ENCODE measurements around the gene DENND1A. TPM values are rescaled to one million over a fixed set of nuclear protein-coding genes. Genes with fewer than 3 reads are reported as not detected.

Gene DENND1A
- total and polyA plus RNA-seq, 9 donors = 9.3 to 16.0 (median 13.8) TPM

DNA sequence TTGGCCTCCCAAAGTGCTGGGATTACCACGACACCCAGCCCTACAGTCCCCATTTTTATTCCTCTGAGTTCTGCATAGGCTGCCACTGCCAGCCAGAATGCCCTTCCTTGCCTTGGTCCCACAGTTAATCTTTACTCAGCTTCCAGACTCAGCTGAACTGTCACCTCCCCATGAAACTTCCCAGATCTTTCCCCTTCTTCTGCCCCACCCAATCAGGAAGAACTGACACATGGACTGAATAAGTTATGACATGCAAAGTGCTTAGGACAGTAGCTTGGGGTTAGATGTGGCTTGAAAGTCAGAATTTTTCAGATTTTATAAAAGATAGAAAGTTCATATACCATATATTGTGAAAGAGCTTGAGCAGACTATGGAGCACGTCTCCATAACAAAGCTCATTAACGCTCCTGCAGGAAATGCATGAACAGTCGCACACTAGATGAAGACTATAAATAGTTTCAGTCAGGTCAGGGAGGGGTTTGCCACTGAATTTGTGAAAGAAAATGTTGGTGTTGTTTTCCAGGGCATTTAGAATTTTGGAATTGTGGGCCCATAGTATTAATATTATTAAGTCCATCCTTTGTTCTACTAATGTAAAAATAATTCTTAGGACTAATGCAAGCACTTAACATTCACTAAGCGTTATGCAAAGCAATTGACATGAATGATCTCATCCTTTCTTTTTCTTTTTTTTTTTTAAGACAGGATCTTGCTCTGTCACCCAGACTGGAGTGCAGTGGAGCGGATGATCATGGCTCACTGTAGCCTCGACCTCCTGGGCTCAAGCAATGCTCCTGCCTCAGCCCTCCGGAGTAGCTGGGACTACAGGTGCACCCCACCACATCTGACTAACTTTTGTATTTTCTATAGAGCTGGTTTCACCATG is 36.1 kb upstream of the DENND1A start:
- Histone ChIP-seq H3K9me3 (replicated peaks; ENCODE audit: control insufficient read depth, low read depth, low read length) (no peaks in the 10 kb centered on the region), H3K4me3 (ENCODE audit: low read length) (no peak overlapping the region), H3K4me1 (ENCODE audit: control insufficient read depth, insufficient read depth, low read length) (no peaks in the 10 kb centered on the region), H3K27me3 (ENCODE audit: control insufficient read depth, insufficient read depth, low read length) (peaks cover 17% of the 10 kb centered on the region), H3K27ac (ENCODE audit: low read length) (no peak overlapping the region), H3K36me3 (ENCODE audit: control insufficient read depth, insufficient read depth, low read length) (no peaks in the 10 kb centered on the region)
- DNase-seq = no peak
- 74% methylated on average over 2 of the region's 8 CpGs for WGBS (ENCODE audit: insufficient coverage)

- no peak overlapping the region for H3K4me3 ChIP-seq (ENCODE audit: low read length)
- no peaks in the 10 kb centered on the region for H3K36me3 ChIP-seq (ENCODE audit: control insufficient read depth, insufficient read depth, low read length)
- H3K27me3 ChIP-seq (ENCODE audit: control insufficient read depth, insufficient read depth, low read length) = peaks cover 11% of the 10 kb centered on the region
- H3K4me1 ChIP-seq (ENCODE audit: control insufficient read depth, insufficient read depth, low read length) = no peaks in the 10 kb centered on the region
- H3K27ac ChIP-seq (ENCODE audit: low read length) = no peak overlapping the region
- no peaks in the 10 kb centered on the region for H3K9me3 ChIP-seq (replicated peaks; ENCODE audit: control insufficient read depth, low read depth, low read length)
- DNase-seq = no peak
- 53% methylated on average over 12 of the region's 12 CpGs for WGBS (ENCODE audit: insufficient coverage)
Measured at GRCh38 chr9:123964761-123965160, 34.8 kb upstream of the DENND1A start.

DNA sequence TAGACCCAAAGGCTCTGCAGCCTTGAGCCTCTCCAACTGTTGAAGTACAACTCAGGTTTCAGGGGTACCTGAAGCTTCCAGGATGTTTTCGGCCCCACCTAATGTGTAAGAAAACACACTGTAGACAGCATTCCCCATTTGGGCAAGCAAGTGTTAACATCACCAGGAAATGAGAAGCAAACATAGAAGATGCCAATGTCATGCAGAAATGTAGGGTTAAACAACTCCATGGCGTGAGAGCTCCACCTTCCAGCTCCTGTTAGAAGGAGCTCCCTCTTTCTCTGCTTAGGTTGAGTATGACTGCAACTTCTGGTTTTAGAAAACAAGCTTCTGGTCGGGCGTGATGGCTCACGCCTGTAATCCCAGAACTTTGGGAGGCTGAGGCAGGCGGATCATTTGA is 31.0 kb upstream of the DENND1A start:
- WGBS (ENCODE audit: insufficient coverage) = 41% methylated on average over 5 of the region's 6 CpGs
- no peaks in the 10 kb centered on the region for H3K36me3 ChIP-seq (ENCODE audit: control insufficient read depth, insufficient read depth, low read length)
- no peaks in the 10 kb centered on the region for H3K9me3 ChIP-seq (replicated peaks; ENCODE audit: control insufficient read depth, low read depth, low read length)
- H3K27me3 ChIP-seq (ENCODE audit: control insufficient read depth, insufficient read depth, low read length) = peaks cover 16% of the 10 kb centered on the region
- no peaks in the 10 kb centered on the region for H3K4me1 ChIP-seq (ENCODE audit: control insufficient read depth, insufficient read depth, low read length)
- no peak for DNase-seq
- no peak overlapping the region for H3K27ac ChIP-seq (ENCODE audit: low read length)
- H3K4me3 ChIP-seq (ENCODE audit: low read length) = no peak overlapping the region

GRCh38 chr9:123960366-123960765 is 30.4 kb upstream of the DENND1A start:
- no CpG with 5 or more reads among the region's 5 CpGs for WGBS (ENCODE audit: insufficient coverage)
- H3K27me3 ChIP-seq (ENCODE audit: control insufficient read depth, insufficient read depth, low read length) = peaks cover 16% of the 10 kb centered on the region
- no peak for DNase-seq
- no peaks in the 10 kb centered on the region for H3K36me3 ChIP-seq (ENCODE audit: control insufficient read depth, insufficient read depth, low read length)
- no peaks in the 10 kb centered on the region for H3K9me3 ChIP-seq (replicated peaks; ENCODE audit: control insufficient read depth, low read depth, low read length)
- no peaks in the 10 kb centered on the region for H3K4me1 ChIP-seq (ENCODE audit: control insufficient read depth, insufficient read depth, low read length)
- no peak overlapping the region for H3K4me3 ChIP-seq (ENCODE audit: low read length)
- no peak overlapping the region for H3K27ac ChIP-seq (ENCODE audit: low read length)

- DNase-seq = no peak
- WGBS (ENCODE audit: insufficient coverage) = 77% methylated on average over 3 of the region's 4 CpGs
- H3K27me3 ChIP-seq (ENCODE audit: control insufficient read depth, insufficient read depth, low read length) = peaks cover 14% of the 10 kb centered on the region
- no peak overlapping the region for H3K4me3 ChIP-seq (ENCODE audit: low read length)
- H3K9me3 ChIP-seq (replicated peaks; ENCODE audit: control insufficient read depth, low read depth, low read length) = no peaks in the 10 kb centered on the region
- no peak overlapping the region for H3K27ac ChIP-seq (ENCODE audit: low read length)
- H3K36me3 ChIP-seq (ENCODE audit: control insufficient read depth, insufficient read depth, low read length) = no peaks in the 10 kb centered on the region
- H3K4me1 ChIP-seq (ENCODE audit: control insufficient read depth, insufficient read depth, low read length) = peaks cover under 1% of the 10 kb centered on the region
Measured at GRCh38 chr9:123959787-123960186, 29.9 kb upstream of the DENND1A start.

GRCh38 chr9:123957731-123958130 is 27.8 kb upstream of the DENND1A start:
- H3K27me3 ChIP-seq (ENCODE audit: control insufficient read depth, insufficient read depth, low read length) = peaks cover 14% of the 10 kb centered on the region
- H3K9me3 ChIP-seq (replicated peaks; ENCODE audit: control insufficient read depth, low read depth, low read length) = no peaks in the 10 kb centered on the region
- H3K4me1 ChIP-seq (ENCODE audit: control insufficient read depth, insufficient read depth, low read length) = peaks cover 11% of the 10 kb centered on the region
- no peak for DNase-seq
- H3K4me3 ChIP-seq (ENCODE audit: low read length) = no peak overlapping the region
- H3K27ac ChIP-seq (ENCODE audit: low read length) = no peak overlapping the region
- no CpG with 5 or more reads among the region's 2 CpGs for WGBS (ENCODE audit: insufficient coverage)
- H3K36me3 ChIP-seq (ENCODE audit: control insufficient read depth, insufficient read depth, low read length) = no peaks in the 10 kb centered on the region

DNA sequence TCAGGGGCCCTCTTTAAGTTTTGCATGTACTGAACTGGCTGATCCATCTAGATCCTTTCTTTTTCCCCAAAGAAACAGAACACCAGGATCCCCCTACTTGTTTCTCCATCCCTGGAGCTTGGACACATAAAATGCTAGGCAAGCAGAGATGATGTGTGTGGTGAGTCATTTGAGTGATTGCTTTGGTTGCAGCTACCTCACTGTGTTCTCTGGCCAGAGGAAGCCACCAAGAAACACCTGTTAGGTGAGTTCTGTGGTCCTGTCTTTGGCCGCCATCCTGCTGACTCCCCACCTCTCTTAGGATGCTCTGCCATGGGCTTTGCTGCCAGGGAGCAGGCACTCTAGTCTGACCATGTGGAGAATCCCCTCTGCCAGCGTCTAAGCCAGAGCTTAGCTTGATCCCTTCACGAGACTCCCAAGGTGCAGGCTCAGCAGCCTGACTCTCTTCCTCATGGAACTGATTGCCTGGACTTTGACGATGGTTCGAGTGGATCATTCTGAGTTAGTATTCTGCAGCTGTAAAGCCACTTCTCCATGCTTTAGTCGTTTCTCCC is 27.3 kb upstream of the DENND1A start:
- H3K9me3 ChIP-seq (replicated peaks; ENCODE audit: control insufficient read depth, low read depth, low read length) = no peaks in the 10 kb centered on the region
- no peaks in the 10 kb centered on the region for H3K36me3 ChIP-seq (ENCODE audit: control insufficient read depth, insufficient read depth, low read length)
- WGBS (ENCODE audit: insufficient coverage) = 79% methylated on average over 5 of the region's 6 CpGs
- H3K27ac ChIP-seq (ENCODE audit: low read length) = no peak overlapping the region
- H3K4me1 ChIP-seq (ENCODE audit: control insufficient read depth, insufficient read depth, low read length) = peaks cover 16% of the 10 kb centered on the region
- peaks cover 14% of the 10 kb centered on the region for H3K27me3 ChIP-seq (ENCODE audit: control insufficient read depth, insufficient read depth, low read length)
- no peak for DNase-seq
- no peak overlapping the region for H3K4me3 ChIP-seq (ENCODE audit: low read length)

DNA sequence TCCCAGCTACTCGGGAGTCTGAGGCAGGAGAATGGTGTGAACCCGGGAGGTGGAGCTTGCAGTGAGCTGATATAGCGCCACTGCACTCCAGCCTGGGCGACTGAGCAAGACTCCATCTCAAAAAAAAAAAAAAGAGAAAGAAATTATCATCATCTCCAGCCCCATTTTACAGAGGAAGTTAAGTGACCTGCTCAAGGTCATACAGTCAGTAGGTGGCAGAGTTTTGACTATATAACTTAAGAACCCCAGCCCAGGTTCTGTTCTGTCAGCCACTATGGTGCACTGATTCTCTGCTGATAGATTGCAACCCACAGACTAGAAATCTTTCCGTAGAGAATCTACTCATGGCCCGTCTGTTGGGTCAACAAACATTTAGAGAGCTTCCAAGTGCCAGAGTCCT is 25.7 kb upstream of the DENND1A start:
- H3K36me3 ChIP-seq (ENCODE audit: control insufficient read depth, insufficient read depth, low read length) = no peaks in the 10 kb centered on the region
- no peak for DNase-seq
- H3K9me3 ChIP-seq (replicated peaks; ENCODE audit: control insufficient read depth, low read depth, low read length) = no peaks in the 10 kb centered on the region
- H3K27ac ChIP-seq (ENCODE audit: low read length) = no peak overlapping the region
- peaks cover 16% of the 10 kb centered on the region for H3K4me1 ChIP-seq (ENCODE audit: control insufficient read depth, insufficient read depth, low read length)
- H3K4me3 ChIP-seq (ENCODE audit: low read length) = no peak overlapping the region
- 100% methylated on average over 2 of the region's 6 CpGs for WGBS (ENCODE audit: insufficient coverage)
- H3K27me3 ChIP-seq (ENCODE audit: control insufficient read depth, insufficient read depth, low read length) = peaks cover 10% of the 10 kb centered on the region

DNA sequence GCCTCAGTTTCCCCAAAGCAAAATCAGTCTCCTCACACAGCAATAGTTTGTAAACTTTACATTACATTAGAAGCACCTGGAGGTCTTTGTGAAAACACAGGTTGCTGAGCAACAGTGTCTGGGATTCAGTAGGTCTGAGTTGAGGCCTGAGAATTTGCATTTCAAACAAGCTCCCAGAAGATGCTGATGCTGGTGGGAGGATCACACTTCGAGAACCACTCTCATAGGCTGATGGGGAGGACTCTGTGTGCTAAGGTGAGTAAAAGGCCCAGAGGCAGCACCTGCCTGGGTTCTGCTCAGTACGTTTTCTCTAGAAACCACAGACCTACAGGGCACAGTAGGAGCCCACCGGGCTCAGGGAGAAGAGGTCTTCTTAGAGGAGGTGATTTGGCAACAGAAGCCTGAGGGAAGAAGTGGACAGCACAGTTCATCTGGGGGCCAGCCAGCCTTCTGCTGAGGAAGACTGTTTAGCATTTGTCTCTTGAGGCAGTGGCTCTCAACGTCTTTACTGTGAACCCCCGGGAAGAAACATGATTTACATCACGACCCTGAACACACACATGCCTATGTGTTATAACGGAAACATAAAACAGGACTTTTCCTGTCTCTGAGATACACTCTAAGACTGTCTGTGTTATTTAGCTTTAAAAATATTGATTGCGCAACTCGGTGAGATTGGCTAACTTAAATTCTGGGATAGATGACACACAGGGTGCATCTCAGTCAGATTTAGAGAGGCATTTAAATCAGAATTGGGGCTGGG is 24.8 kb upstream of the DENND1A start:
- 15% methylated on average over 3 of the region's 9 CpGs for WGBS (ENCODE audit: insufficient coverage)
- H3K4me3 ChIP-seq (ENCODE audit: low read length) = no peak overlapping the region
- peak; percentile 53 for DNase-seq
- no peak overlapping the region for H3K27ac ChIP-seq (ENCODE audit: low read length)
- no peaks in the 10 kb centered on the region for H3K9me3 ChIP-seq (replicated peaks; ENCODE audit: control insufficient read depth, low read depth, low read length)
- peaks cover 16% of the 10 kb centered on the region for H3K4me1 ChIP-seq (ENCODE audit: control insufficient read depth, insufficient read depth, low read length)
- H3K27me3 ChIP-seq (ENCODE audit: control insufficient read depth, insufficient read depth, low read length) = peaks cover 10% of the 10 kb centered on the region
- no peaks in the 10 kb centered on the region for H3K36me3 ChIP-seq (ENCODE audit: control insufficient read depth, insufficient read depth, low read length)

Measured in muscle of leg (tissue), 11 donors.